HepG2 (cell line): ENCODE measurements around the gene CKAP2L. TPM values are rescaled to one million over a fixed set of nuclear protein-coding genes. Genes with fewer than 3 reads are reported as not detected.

ENCODE experiments used
- ATAC-seq: fragments of 200-7000 bp; cut with Tn5 transposase; 3 replicates; pipeline ENCODE4 v1.9.1; 2020; ENCODE audit warnings: mild to moderate bottlenecking, moderate library complexity
- BruUV-seq: library from RNA; stranded (reverse); fragments of 400-500 nt; replicated peaks from 2 replicates; lab custom pipeline; 2021; lab: Mats Ljungman, UMichigan
- CTCF ChIA-PET: fragments of 300-600 bp; formaldehyde crosslinking; extraction: SDS; loops from one replicate; lab custom pipeline; 2021; ENCODE audit warnings: low total read pairs, inconsistent platforms, low intra/inter-chr PET ratio; lab: Yijun Ruan, JAX
- POLR2A ChIA-PET: fragments of 350-600 bp; sonication (Branson Sonifier 250); formaldehyde crosslinking; loops from one replicate; lab custom pipeline; 2020; ENCODE audit warnings: antibody characterized with exemption, inconsistent platforms; lab: Yijun Ruan, JAX
- DNase-seq: peaks from one replicate; pipeline ENCODE4 v3.0.0-alpha.2; 2015; ENCODE audit warnings: low spot score
- FAIRE-seq: peaks from 3 replicates; lab custom pipeline; 2011; peaks lifted over from hg19 to GRCh38; lab: Jason Lieb, UNC
- H2AFZ ChIP-seq: one replicate; pipeline ENCODE4 v1.6.1; 2011; ENCODE audit warnings: low read length, inconsistent platforms
- H3K27ac ChIP-seq: fragments of 300-600 bp; 3 replicates; pipeline ENCODE4 v1.8.0; 2011; ENCODE audit warnings: mixed run types, mild to moderate bottlenecking, mixed read lengths, low read length, inconsistent platforms; ENCODE audit not compliant: insufficient read depth; ENCODE audit errors: extremely low read length
- H3K27me3 ChIP-seq, 2 experiments: fragments of 200-600 bp in 1 of 2; 2 replicates in 1 of 2; 3 replicates in 1 of 2; pipeline versions ENCODE4 v1.6.0 to v1.8.0; 2011; ENCODE audit warnings: low read length in 2 of 2, mild to moderate bottlenecking in 2 of 2, moderate library complexity in 2 of 2, inconsistent platforms in 1 of 2; ENCODE audit not compliant: insufficient read depth in 2 of 2, control insufficient read depth in 1 of 2
- H3K36me3 ChIP-seq, 2 experiments: fragments of 200-600 bp in 1 of 2; replicated peaks in 1 of 2; 2 replicates in 1 of 2; 3 replicates in 1 of 2; pipeline versions ENCODE4 v1.5.1 to v1.8.0; 2011; ENCODE audit warnings: low read length in 2 of 2, inconsistent platforms in 1 of 2; ENCODE audit not compliant: insufficient read depth in 2 of 2, control insufficient read depth in 1 of 2
- H3K4me1 ChIP-seq: 2 replicates; pipeline ENCODE4 v1.5.1; 2012; ENCODE audit warnings: low read length, inconsistent platforms; ENCODE audit not compliant: insufficient read depth
- H3K4me2 ChIP-seq: 2 replicates; pipeline ENCODE4 v1.6.0; 2011; ENCODE audit warnings: low read depth, low read length, inconsistent platforms
- H3K4me3 ChIP-seq, 3 experiments: fragments of 200-600 bp in 1 of 3; sonication (generic), shearing (Covaris generic) in 1 of 3; replicated peaks in 1 of 3; 2 replicates each; pipeline ENCODE4 v1.5.1; 2011 to 2016; ENCODE audit warnings: low read length in 3 of 3, inconsistent platforms in 2 of 3, low read depth in 2 of 3, mild to moderate bottlenecking in 2 of 3, control low read depth in 1 of 3, mixed read lengths in 1 of 3; ENCODE audit not compliant: insufficient read depth in 1 of 3
- H3K79me2 ChIP-seq: one replicate; pipeline ENCODE4 v1.6.1; 2011; ENCODE audit warnings: low read length, inconsistent platforms; ENCODE audit not compliant: insufficient read depth
- H3K9ac ChIP-seq: 2 replicates; pipeline ENCODE4 v1.6.0; 2011; ENCODE audit warnings: mild to moderate bottlenecking, low read depth, low read length, inconsistent platforms; ENCODE audit not compliant: insufficient read depth
- H3K9me3 ChIP-seq: 2 replicates; pipeline ENCODE4 v1.5.1; 2012; ENCODE audit warnings: mild to moderate bottlenecking, low read length
- H4K20me1 ChIP-seq: 2 replicates; pipeline ENCODE4 v1.6.0; 2011; ENCODE audit warnings: inconsistent platforms, mild to moderate bottlenecking, low read length, moderate library complexity; ENCODE audit not compliant: insufficient read depth
- ATF7-NPFF ChIP-seq: sonication (generic); formaldehyde crosslinking; IDR thresholded peaks from 2 replicates; pipeline ENCODE4 v1.8.1; 2023; ENCODE audit warnings: mild to moderate bottlenecking, low read depth, missing genetic modification reagents, moderate library complexity
- HMG20A ChIP-seq: IDR thresholded peaks from 2 replicates; pipeline ENCODE4 v1.6.1; 2016; ENCODE audit warnings: borderline replicate concordance
- HNRNPL ChIP-seq: fragments of 200-400 bp; formaldehyde crosslinking; IDR thresholded peaks from 2 replicates; pipeline ENCODE4 v1.6.1; 2017; ENCODE audit warnings: mild to moderate bottlenecking, low read depth, low read length
- HOXA3 ChIP-seq: sonication (generic); formaldehyde crosslinking; IDR thresholded peaks from 2 replicates; pipeline ENCODE4 v1.5.0; 2020; ENCODE audit warnings: missing genetic modification reagents
- NFIC ChIP-seq: IDR thresholded peaks from 2 replicates; pipeline ENCODE4 v1.6.1; 2012; ENCODE audit warnings: mild to moderate bottlenecking, low read length, inconsistent platforms
- ZFP41 ChIP-seq: sonication (generic); formaldehyde crosslinking; IDR thresholded peaks from 2 replicates; pipeline ENCODE4 v1.4.0; 2020; ENCODE audit warnings: mild to moderate bottlenecking, missing genetic modification reagents, borderline replicate concordance
- ZNF878 ChIP-seq: sonication (generic); formaldehyde crosslinking; IDR thresholded peaks from 2 replicates; pipeline ENCODE4 v1.8.1; 2023; ENCODE audit warnings: mild to moderate bottlenecking, missing genetic modification reagents, moderate library complexity
- WGBS: methylation state at CpG from one replicate; pipeline ENCODE4 v1.1.6; 2017; ENCODE audit warnings: low lambda C conversion rate; 5-methylcytosine and 5-hydroxymethylcytosine counted together
- in situ Hi-C: cut with HindIII; loops from 2 replicates; pipeline ENCODE4 v1.10.0; 2017; ENCODE audit warnings: low pct_unique_long_range_greater_than_20kb; ENCODE audit not compliant: extremely low pct_ligation_motif_present
- intact Hi-C: fragments of 100-400 bp; cut with micrococcal nuclease; formaldehyde crosslinking; loops from one replicate; pipeline ENCODE4 v1.10.0; 2022; ENCODE audit not compliant: unreplicated experiment
- polyA plus RNA-seq, 8 experiments: library from polyadenylated mRNA; depleted of rRNA in 3 of 8; stranded (reverse) in 7 of 8; unstranded in 1 of 8; fragments of >200 nt; fragmentation: Illumina TruSeq in 4 of 8; extraction: Trizol in 4 of 8; gene quantifications; 2 replicates each; pipeline versions ENCODE4 v1.2.1 to v1.2.3, GENCODE V29; 2011 to 2016; ENCODE audit warnings: low read depth in 4 of 8, missing spikeins in 1 of 8, mixed read lengths in 1 of 8; ENCODE audit not compliant: insufficient read depth in 1 of 8
- total RNA-seq, 5 experiments: library from RNA; depleted of rRNA; stranded (reverse); fragments of >200 nt; fragmentation: Illumina TruSeq; extraction: Trizol; gene quantifications; 2 replicates each; pipeline ENCODE4 v1.2.3, GENCODE V29; 2016; ENCODE audit warnings: low read depth in 1 of 5
- TF ChIP-seq, protein P1 (sequence below): sonication (generic); formaldehyde crosslinking; IDR thresholded peaks from 2 replicates; pipeline ENCODE4 v1.4.0; 2020; ENCODE audit warnings: mild to moderate bottlenecking, low read depth, missing genetic modification reagents
- TF ChIP-seq, protein P2 (sequence below): sonication (generic); formaldehyde crosslinking; IDR thresholded peaks from 2 replicates; pipeline ENCODE4 v1.4.0; 2020; ENCODE audit warnings: missing genetic modification reagents, mild to moderate bottlenecking, borderline replicate concordance

The CKAP2L gene
- total and polyA plus RNA-seq, 2 of the 13 experiments (the other 11 are each of a cell fraction or from before 2014, with no cell fraction given), result 7.1 to 9.5 TPM

DNA sequence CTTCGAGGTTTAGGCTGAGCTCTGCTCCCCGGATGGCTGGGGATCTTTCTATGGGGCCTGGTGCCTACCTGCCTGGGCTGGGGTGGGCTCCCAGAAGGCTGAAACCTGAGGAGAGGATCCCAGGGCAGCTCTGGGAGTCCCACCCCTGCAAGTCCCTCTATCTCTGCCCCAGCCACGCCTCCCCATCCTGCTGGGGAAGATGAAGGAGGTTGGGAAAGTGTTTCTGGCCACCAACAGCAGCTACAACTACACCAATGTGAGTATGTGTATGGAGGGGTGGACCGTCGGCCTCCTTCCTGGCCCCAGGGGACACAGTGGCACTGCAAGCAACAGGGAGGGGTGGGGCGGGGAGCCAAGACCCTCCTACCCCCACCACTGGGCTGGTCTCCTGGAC lies 40.9 kb downstream of the CKAP2L start (continued):
- TF ChIP-seq ATF7-NPFF (CRISPR knock-in tag) (no peak), HNRNPL (no peak), HMG20A (CRISPR knock-in tag) (no peak)
- TF ChIP-seq, protein P1, sequence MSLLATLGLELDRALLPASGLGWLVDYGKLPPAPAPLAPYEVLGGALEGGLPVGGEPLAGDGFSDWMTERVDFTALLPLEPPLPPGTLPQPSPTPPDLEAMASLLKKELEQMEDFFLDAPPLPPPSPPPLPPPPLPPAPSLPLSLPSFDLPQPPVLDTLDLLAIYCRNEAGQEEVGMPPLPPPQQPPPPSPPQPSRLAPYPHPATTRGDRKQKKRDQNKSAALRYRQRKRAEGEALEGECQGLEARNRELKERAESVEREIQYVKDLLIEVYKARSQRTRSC (CRISPR knock-in tag), result no peak

DNA sequence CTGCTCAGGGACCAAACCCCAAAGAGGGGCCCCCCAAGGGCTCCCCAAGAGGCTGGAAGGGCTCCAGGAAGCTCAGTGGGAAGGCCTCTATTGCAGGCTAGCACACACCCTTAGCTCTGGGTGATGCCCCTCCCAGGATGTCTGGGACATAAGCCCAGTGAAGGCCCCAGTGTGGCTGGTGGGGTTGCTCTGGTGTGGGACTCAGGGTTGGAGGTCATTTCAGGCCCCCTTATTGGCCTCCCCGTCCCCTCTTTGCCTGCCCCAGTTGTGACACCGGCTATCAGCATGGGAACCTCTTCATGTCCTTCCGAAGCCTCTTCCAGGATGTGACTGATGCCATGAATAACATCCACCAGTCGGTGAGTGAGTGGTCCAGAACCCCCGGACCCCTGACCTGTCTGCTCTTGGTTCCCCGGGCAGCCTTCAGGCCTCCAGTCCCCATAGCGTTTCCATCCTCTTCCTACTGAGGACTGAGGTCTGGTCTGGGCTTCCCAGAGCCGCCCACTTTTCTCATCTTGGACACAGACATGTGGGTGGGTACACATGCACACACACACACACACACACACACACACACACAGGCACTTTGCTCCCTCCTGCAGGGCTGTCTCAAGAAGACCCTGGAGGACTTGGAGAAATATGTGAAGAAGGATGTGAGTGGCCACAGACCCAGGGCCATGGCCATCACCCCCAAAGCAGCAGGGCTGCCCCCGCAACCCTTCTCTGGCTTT lies 41.4 kb downstream of the CKAP2L start:
- peaks cover 0 to 33% of the 10 kb centered on the region in 2 experiments for H3K27me3 ChIP-seq
- peaks cover 23% of the 10 kb centered on the region for H3K4me1 ChIP-seq
- no peak overlapping the region for H3K9ac ChIP-seq
- FAIRE-seq, result no peak
- H3K27ac ChIP-seq, result no peak overlapping the region
- TF ChIP-seq ZNF878 (CRISPR knock-in tag) (no peak), NFIC (no peak), ZFP41 (CRISPR knock-in tag) (no peak), HOXA3 (no peak)
- TF ChIP-seq, protein P2, sequence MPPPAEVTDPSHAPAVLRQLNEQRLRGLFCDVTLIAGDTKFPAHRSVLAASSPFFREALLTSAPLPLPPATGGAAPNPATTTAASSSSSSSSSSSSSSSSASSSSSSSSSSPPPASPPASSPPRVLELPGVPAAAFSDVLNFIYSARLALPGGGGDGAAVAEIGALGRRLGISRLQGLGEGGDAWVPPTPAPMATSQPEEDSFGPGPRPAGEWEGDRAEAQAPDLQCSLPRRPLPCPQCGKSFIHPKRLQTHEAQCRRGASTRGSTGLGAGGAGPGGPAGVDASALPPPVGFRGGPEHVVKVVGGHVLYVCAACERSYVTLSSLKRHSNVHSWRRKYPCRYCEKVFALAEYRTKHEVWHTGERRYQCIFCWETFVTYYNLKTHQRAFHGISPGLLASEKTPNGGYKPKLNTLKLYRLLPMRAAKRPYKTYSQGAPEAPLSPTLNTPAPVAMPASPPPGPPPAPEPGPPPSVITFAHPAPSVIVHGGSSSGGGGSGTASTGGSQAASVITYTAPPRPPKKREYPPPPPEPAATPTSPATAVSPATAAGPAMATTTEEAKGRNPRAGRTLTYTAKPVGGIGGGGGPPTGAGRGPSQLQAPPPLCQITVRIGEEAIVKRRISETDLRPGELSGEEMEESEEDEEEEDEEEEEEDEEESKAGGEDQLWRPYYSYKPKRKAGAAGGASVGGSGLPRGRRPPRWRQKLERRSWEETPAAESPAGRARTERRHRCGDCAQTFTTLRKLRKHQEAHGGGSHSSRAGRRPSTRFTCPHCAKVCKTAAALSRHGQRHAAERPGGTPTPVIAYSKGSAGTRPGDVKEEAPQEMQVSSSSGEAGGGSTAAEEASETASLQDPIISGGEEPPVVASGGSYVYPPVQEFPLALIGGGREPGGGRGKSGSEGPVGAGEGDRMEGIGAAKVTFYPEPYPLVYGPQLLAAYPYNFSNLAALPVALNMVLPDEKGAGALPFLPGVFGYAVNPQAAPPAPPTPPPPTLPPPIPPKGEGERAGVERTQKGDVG (CRISPR knock-in tag), result no peak
- WGBS, result 56% methylated on average over 8 of the region's 9 CpGs
- no peak overlapping the region for H3K4me3 ChIP-seq
- in situ Hi-C loops (loop anchor here (5.0 kb wide), 2 partner anchors 96 to 121 kb away; no protein-coding TSS in a partner anchor), intact Hi-C loops (loop anchor here (10.0 kb wide), 1 partner anchor 458 kb away; no protein-coding TSS in a partner anchor)
- H3K36me3 ChIP-seq, result no peaks in the 10 kb centered on the region
- H4K20me1 ChIP-seq, result no peaks in the 10 kb centered on the region
- no peak overlapping the region for H3K4me2 ChIP-seq
- ChIA-PET POLR2A (interaction anchor here (1.2 to 4.2 kb wide), 2 partner anchors 78 to 139 kb away, joined by 4 to 30 read pairs; partner anchors contain the start of genes CHCHD5 and SLC20A1), CTCF (interaction anchor here (4.9 kb wide), 1 partner anchor 122 kb away, joined by 96 read pairs; no protein-coding TSS in a partner anchor)
- no peak for DNase-seq
- no peaks in the 10 kb centered on the region for H3K9me3 ChIP-seq
- ATAC-seq, result no peak
- no peaks in the 10 kb centered on the region for H3K79me2 ChIP-seq
- no peak overlapping the region for H2AFZ ChIP-seq
- no TSS peak for BruUV-seq
